ENCODE results near the gene SUSD1.

DNA sequence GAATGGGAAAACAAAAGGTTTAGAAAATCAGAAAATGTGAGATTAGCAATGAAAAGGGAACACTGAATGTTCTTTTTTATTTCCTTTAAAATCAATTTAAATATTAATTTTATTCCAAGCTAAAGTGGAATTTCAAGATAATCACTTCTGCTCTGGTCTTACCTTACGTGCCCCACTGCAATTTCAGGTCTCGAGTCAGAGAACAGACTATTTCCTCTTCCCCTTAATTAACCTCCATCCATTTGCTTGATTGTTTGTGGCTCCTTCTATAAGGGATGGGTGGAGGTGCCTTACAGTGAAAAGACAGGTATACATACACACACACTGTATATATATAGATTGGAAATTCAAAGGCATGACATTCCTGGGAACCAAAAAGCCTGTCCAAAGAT, 137.1 kb downstream of the SUSD1 start:
- TF ChIP-seq, protein P1, sequence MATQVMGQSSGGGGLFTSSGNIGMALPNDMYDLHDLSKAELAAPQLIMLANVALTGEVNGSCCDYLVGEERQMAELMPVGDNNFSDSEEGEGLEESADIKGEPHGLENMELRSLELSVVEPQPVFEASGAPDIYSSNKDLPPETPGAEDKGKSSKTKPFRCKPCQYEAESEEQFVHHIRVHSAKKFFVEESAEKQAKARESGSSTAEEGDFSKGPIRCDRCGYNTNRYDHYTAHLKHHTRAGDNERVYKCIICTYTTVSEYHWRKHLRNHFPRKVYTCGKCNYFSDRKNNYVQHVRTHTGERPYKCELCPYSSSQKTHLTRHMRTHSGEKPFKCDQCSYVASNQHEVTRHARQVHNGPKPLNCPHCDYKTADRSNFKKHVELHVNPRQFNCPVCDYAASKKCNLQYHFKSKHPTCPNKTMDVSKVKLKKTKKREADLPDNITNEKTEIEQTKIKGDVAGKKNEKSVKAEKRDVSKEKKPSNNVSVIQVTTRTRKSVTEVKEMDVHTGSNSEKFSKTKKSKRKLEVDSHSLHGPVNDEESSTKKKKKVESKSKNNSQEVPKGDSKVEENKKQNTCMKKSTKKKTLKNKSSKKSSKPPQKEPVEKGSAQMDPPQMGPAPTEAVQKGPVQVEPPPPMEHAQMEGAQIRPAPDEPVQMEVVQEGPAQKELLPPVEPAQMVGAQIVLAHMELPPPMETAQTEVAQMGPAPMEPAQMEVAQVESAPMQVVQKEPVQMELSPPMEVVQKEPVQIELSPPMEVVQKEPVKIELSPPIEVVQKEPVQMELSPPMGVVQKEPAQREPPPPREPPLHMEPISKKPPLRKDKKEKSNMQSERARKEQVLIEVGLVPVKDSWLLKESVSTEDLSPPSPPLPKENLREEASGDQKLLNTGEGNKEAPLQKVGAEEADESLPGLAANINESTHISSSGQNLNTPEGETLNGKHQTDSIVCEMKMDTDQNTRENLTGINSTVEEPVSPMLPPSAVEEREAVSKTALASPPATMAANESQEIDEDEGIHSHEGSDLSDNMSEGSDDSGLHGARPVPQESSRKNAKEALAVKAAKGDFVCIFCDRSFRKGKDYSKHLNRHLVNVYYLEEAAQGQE (IDR thresholded peaks at IDR 0.05; ENCODE audit: low read depth), result no peak
- TF ChIP-seq CREB1 (IDR thresholded peaks at IDR 0.05; ENCODE audit: low read depth) (no peak), EP300 (IDR thresholded peaks at IDR 0.05; ENCODE audit: borderline replicate concordance) (no peak), YY1 (IDR thresholded peaks at IDR 0.05; ENCODE audit: low read depth) (no peak), TAF1 (IDR thresholded peaks at IDR 0.05; ENCODE audit: low read depth) (no peak), NFIC (IDR thresholded peaks at IDR 0.05) (no peak), CEBPB (IDR thresholded peaks at IDR 0.05) (no peak), ZBTB7A (IDR thresholded peaks at IDR 0.05; ENCODE audit: low read depth) (no peak), RAD21 (IDR thresholded peaks at IDR 0.05; ENCODE audit: low read depth) (no peak), EGR1 (IDR thresholded peaks at IDR 0.05) (no peak), FOXM1 (IDR thresholded peaks at IDR 0.05; ENCODE audit: borderline replicate concordance, low read depth) (no peak), TCF12 (IDR thresholded peaks at IDR 0.05; ENCODE audit: low read depth) (no peak)
- TF ChIP-seq, protein P2, sequence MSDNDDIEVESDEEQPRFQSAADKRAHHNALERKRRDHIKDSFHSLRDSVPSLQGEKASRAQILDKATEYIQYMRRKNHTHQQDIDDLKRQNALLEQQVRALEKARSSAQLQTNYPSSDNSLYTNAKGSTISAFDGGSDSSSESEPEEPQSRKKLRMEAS (IDR thresholded peaks at IDR 0.05), result no peak
- TF ChIP-seq, protein P3, sequence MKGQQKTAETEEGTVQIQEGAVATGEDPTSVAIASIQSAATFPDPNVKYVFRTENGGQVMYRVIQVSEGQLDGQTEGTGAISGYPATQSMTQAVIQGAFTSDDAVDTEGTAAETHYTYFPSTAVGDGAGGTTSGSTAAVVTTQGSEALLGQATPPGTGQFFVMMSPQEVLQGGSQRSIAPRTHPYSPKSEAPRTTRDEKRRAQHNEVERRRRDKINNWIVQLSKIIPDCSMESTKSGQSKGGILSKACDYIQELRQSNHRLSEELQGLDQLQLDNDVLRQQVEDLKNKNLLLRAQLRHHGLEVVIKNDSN (IDR thresholded peaks at IDR 0.05), result no peak
